Activated CD4-positive, alpha-beta T cell treated with anti-CD3 and anti-CD28 coated beads for 36 hours (primary cell): ENCODE data around the gene SPRR2A. TPM values are rescaled to one million over a fixed set of nuclear protein-coding genes. Genes with fewer than 3 reads are reported as not detected.
"Not testable (repeated sequence)": the region's sequence is repeated elsewhere in the genome, so short reads cannot be mapped to it uniquely, and the experiment has no call there.

Source experiments
- ATAC-seq: fragments of 200-7000 bp; cut with Tn5 transposase; one replicate; pipeline ENCODE4 v1.10.0; 2021; ENCODE audit warnings: mild to moderate bottlenecking, moderate library complexity
- CTCF ChIA-PET: fragments of 350-600 bp; sonication (Branson Sonifier 250); formaldehyde crosslinking; loops from one replicate; lab custom pipeline; 2021; ENCODE audit warnings: antibody characterized with exemption; lab: Charles Lee
- POLR2A ChIA-PET: fragments of 350-600 bp; sonication (Branson Sonifier 250); formaldehyde crosslinking; loops from one replicate; lab custom pipeline; 2021; ENCODE audit warnings: antibody characterized with exemption, inconsistent platforms; lab: Charles Lee
- DNase-seq: peaks from one replicate; pipeline ENCODE4 v3.0.0-alpha.2; 2020
- H3K27ac Mint-ChIP-seq: one replicate; pipeline ENCODE4 v1.8.0; 2021; ENCODE audit warnings: mixed read lengths
- H3K27me3 Mint-ChIP-seq: one replicate; pipeline ENCODE4 v1.8.0; 2021; ENCODE audit warnings: mixed read lengths
- H3K36me3 Mint-ChIP-seq: one replicate; pipeline ENCODE4 v1.8.0; 2021; ENCODE audit warnings: low read depth, mixed read lengths
- H3K4me1 Mint-ChIP-seq: one replicate; pipeline ENCODE4 v1.8.0; 2021; ENCODE audit warnings: mixed read lengths
- H3K4me3 Mint-ChIP-seq: one replicate; pipeline ENCODE4 v1.8.0; 2021; ENCODE audit warnings: mild to moderate bottlenecking, moderate library complexity, mixed read lengths
- H3K9me3 Mint-ChIP-seq: one replicate; pipeline ENCODE4 v1.8.0; 2021; ENCODE audit warnings: low read depth, mixed read lengths
- intact Hi-C, 2 experiments: fragments of 100-400 bp; cut with DNase I in 1 of 2; cut with micrococcal nuclease in 1 of 2; formaldehyde crosslinking; loops; one replicate each; pipeline versions ENCODE4 v1.14.2 to v1.15.1; 2022 to 2024; cut with DNase I, micrococcal nuclease
- total RNA-seq, 2 experiments: library from RNA; stranded (reverse); gene quantifications; one replicate each; pipeline ENCODE4 v1.2.3, GENCODE V29; 2021

SPRR2A gene
- total RNA-seq, 2 experiments from 2014 or later, result not detected

GRCh38 chr1:153058154-153058553 lies 842 bp upstream of the SPRR2A start:
- CTCF ChIA-PET, result interaction anchor here (1.5 kb wide), 1 partner anchor 16 kb away, joined by 4 read pairs; no protein-coding TSS in a partner anchor
- Mint-ChIP-seq H3K4me3 (no peak overlapping the region), H3K27me3 (peaks cover 21% of the 10 kb centered on the region), H3K27ac (no peak overlapping the region), H3K36me3 (no peaks in the 10 kb centered on the region), H3K4me1 (no peaks in the 10 kb centered on the region), H3K9me3 (no peaks in the 10 kb centered on the region)
- intact Hi-C loops, result no loop called here
- DNase-seq (no peak), ATAC-seq (no peak)
- POLR2A ChIA-PET, result no interaction called here

- H3K4me1 Mint-ChIP-seq, H3K9me3 Mint-ChIP-seq, ATAC-seq, DNase-seq, H3K36me3 Mint-ChIP-seq, POLR2A ChIA-PET, H3K27ac Mint-ChIP-seq, CTCF ChIA-PET, intact Hi-C loops, H3K4me3 Mint-ChIP-seq: not testable (repeated sequence)
- peaks cover 26% of the 10 kb centered on the region for H3K27me3 Mint-ChIP-seq
These were observed 1.2 kb downstream of the SPRR2A start for GRCh38 chr1:153056111-153056510.

- H3K27ac Mint-ChIP-seq, result no peak overlapping the region
- ChIA-PET CTCF (no interaction called here), POLR2A (no interaction called here)
- H3K9me3 Mint-ChIP-seq, result peaks cover 2% of the 10 kb centered on the region
- intact Hi-C loops, result no loop called here
- no peak overlapping the region for H3K4me3 Mint-ChIP-seq
- DNase-seq (no peak), ATAC-seq (no peak)
- H3K27me3 Mint-ChIP-seq, result peaks cover 27% of the 10 kb centered on the region
- no peaks in the 10 kb centered on the region for H3K4me1 Mint-ChIP-seq
- H3K36me3 Mint-ChIP-seq, result no peaks in the 10 kb centered on the region
These were observed 8.1 kb downstream of the SPRR2A start for GRCh38 chr1:153049211-153049610.

- Mint-ChIP-seq H3K4me3 (no peak within 1 kb of the TSS), H3K27ac (no peak within 1 kb of the TSS), H3K27me3 (peaks cover 42% of the 10 kb centered on the region), H3K4me1 (no peaks in the 10 kb centered on the region), H3K36me3 (no peaks in the 10 kb centered on the region), H3K9me3 (no peaks in the 10 kb centered on the region)
- intact Hi-C loops, result no loop called here
- ChIA-PET POLR2A (no interaction called here), CTCF (interaction anchor here (1.1 kb wide), 1 partner anchor 17 kb away, joined by 4 read pairs; no protein-coding TSS in a partner anchor)
- DNase-seq (no peak), ATAC-seq (no peak)
These were observed 16.2 kb downstream of the SPRR2A start, which contains the start of gene SPRR2D for GRCh38 chr1:153040950-153041631. Gene SPRR2D, minus strand, starts transcription at chr1:153041120. Its CDS starts 774 bp downstream, at chr1:153040346.

GRCh38 chr1:153035211-153035610 lies 22.1 kb downstream of the SPRR2A start:
- H3K4me3 Mint-ChIP-seq, result no peak overlapping the region
- peaks cover 2% of the 10 kb centered on the region for H3K4me1 Mint-ChIP-seq
- no peak for DNase-seq

GRCh38 chr1:153032677-153033308 lies 24.5 kb downstream of the SPRR2A start:
- H3K27me3 Mint-ChIP-seq, result peaks cover 21% of the 10 kb centered on the region
- H3K9me3 Mint-ChIP-seq, result no peaks in the 10 kb centered on the region
- peaks cover 2% of the 10 kb centered on the region for H3K4me1 Mint-ChIP-seq
- ChIA-PET CTCF (no interaction called here), POLR2A (no interaction called here)
- H3K27ac Mint-ChIP-seq, result no peak overlapping the region
- intact Hi-C loops, result loop anchor here in 1 of 2 experiments (10.0 kb wide), 1 partner anchor 158 kb away; the partner anchor contains the start of gene SMCP
- DNase-seq (peak; percentile 33), ATAC-seq (peak; percentile 88)
- no peak overlapping the region for H3K4me3 Mint-ChIP-seq
- H3K36me3 Mint-ChIP-seq, result no peaks in the 10 kb centered on the region

More at GRCh38 chr1:153035211-153035610, 22.1 kb downstream of the SPRR2A start:
- intact Hi-C loops, result loop anchor here in 1 of 2 experiments (10.0 kb wide), 1 partner anchor 160 kb away; the partner anchor contains the start of gene SMCP
- Mint-ChIP-seq H3K27me3 (peaks cover 22% of the 10 kb centered on the region), H3K36me3 (no peaks in the 10 kb centered on the region), H3K27ac (no peak overlapping the region), H3K9me3 (no peaks in the 10 kb centered on the region)
- ChIA-PET CTCF (no interaction called here), POLR2A (no interaction called here)
- no peak for ATAC-seq

- DNase-seq (no peak), ATAC-seq (no peak)
- intact Hi-C loops, result loop anchor here in 1 of 2 experiments (10.0 kb wide), 1 partner anchor 157 kb away; the partner anchor contains the start of gene SMCP
- Mint-ChIP-seq H3K27ac (no peak overlapping the region), H3K9me3 (no peaks in the 10 kb centered on the region), H3K4me1 (peaks cover 2% of the 10 kb centered on the region), H3K4me3 (no peak overlapping the region), H3K27me3 (peaks cover 16% of the 10 kb centered on the region), H3K36me3 (no peaks in the 10 kb centered on the region)
- ChIA-PET POLR2A (no interaction called here), CTCF (no interaction called here)
These were observed 25.2 kb downstream of the SPRR2A start for GRCh38 chr1:153032073-153032472.

- intact Hi-C loops, result loop anchor here in 1 of 2 experiments (10.0 kb wide), 1 partner anchor 156 kb away; the partner anchor contains the start of gene SMCP
- Mint-ChIP-seq H3K9me3 (no peaks in the 10 kb centered on the region), H3K4me3 (no peak within 1 kb of the TSS), H3K27ac (no peak within 1 kb of the TSS), H3K27me3 (peaks cover 19% of the 10 kb centered on the region), H3K36me3 (no peaks in the 10 kb centered on the region), H3K4me1 (peaks cover 2% of the 10 kb centered on the region)
- ATAC-seq (no peak), DNase-seq (no peak)
- CTCF ChIA-PET, result interaction anchor here (0.6 kb wide), 1 partner anchor 136 kb away, joined by 3 read pairs; no protein-coding TSS in a partner anchor
- POLR2A ChIA-PET, result no interaction called here
These were observed 26.4 kb downstream of the SPRR2A start, which contains the start of gene SPRR1B for GRCh38 chr1:153030895-153031294. Gene SPRR1B, plus strand, starts transcription at chr1:153031203. Its CDS starts 1,143 bp downstream, at chr1:153032346.

- DNase-seq (no peak), ATAC-seq (no peak)
- Mint-ChIP-seq H3K9me3 (no peaks in the 10 kb centered on the region), H3K27ac (no peak overlapping the region), H3K4me1 (peaks cover 2% of the 10 kb centered on the region), H3K4me3 (no peak overlapping the region), H3K27me3 (peaks cover 23% of the 10 kb centered on the region), H3K36me3 (no peaks in the 10 kb centered on the region)
- ChIA-PET CTCF (interaction anchor here (0.7 kb wide), 1 partner anchor 314 kb away, joined by 3 read pairs; no protein-coding TSS in a partner anchor), POLR2A (no interaction called here)
- intact Hi-C loops, result no loop called here
These were observed 28.5 kb downstream of the SPRR2A start for GRCh38 chr1:153028766-153029165.

- H3K27me3 Mint-ChIP-seq, result peaks cover 31% of the 10 kb centered on the region
- intact Hi-C loops, result no loop called here
- ATAC-seq, result no peak
- ChIA-PET CTCF (no interaction called here), POLR2A (no interaction called here)
- no peak overlapping the region for H3K27ac Mint-ChIP-seq
- H3K36me3 Mint-ChIP-seq, result no peaks in the 10 kb centered on the region
- no peaks in the 10 kb centered on the region for H3K9me3 Mint-ChIP-seq
- H3K4me1 Mint-ChIP-seq, result no peaks in the 10 kb centered on the region
- no peak for DNase-seq
- no peak overlapping the region for H3K4me3 Mint-ChIP-seq
These were observed 31.5 kb downstream of the SPRR2A start for GRCh38 chr1:153025797-153026196.

- CTCF ChIA-PET, result interaction anchor here (0.6 kb wide), 1 partner anchor 488 kb away, joined by 3 read pairs; no protein-coding TSS in a partner anchor
These were observed 32.9 kb downstream of the SPRR2A start for GRCh38 chr1:153024413-153024812.

More at GRCh38 chr1:153024413-153024812, 32.9 kb downstream of the SPRR2A start:
- no peak for ATAC-seq
- no peak for DNase-seq
- Mint-ChIP-seq H3K27me3 (peaks cover 37% of the 10 kb centered on the region), H3K27ac (no peak overlapping the region), H3K9me3 (no peaks in the 10 kb centered on the region), H3K36me3 (no peaks in the 10 kb centered on the region), H3K4me3 (no peak overlapping the region), H3K4me1 (no peaks in the 10 kb centered on the region)
- intact Hi-C loops, result no loop called here
- POLR2A ChIA-PET, result no interaction called here
